HG03097 (cell line): ENCODE results near the gene PEPD.

Experiments used
- ATAC-seq: cut with Tn5 transposase; IDR thresholded peaks from one replicate; pipeline ENCODE4 v1.9.1; 2021; ENCODE audit not compliant: unreplicated experiment, low FRiP score

Gene PEPD

GRCh38 chr19:33512580-33513137, 8.9 kb downstream of the PEPD start:
- no peak for ATAC-seq

GRCh38 chr19:33512021-33512420, 9.6 kb downstream of the PEPD start:
- ATAC-seq, result no peak

GRCh38 chr19:33511346-33511745, 10.2 kb downstream of the PEPD start:
- no peak for ATAC-seq

GRCh38 chr19:33510462-33511194, 11.0 kb downstream of the PEPD start:
- no peak for ATAC-seq

- ATAC-seq, result no peak
These were observed 11.8 kb downstream of the PEPD start for GRCh38 chr19:33509774-33510173.

- ATAC-seq, result no peak
These were observed 12.5 kb downstream of the PEPD start for GRCh38 chr19:33508941-33509614.

GRCh38 chr19:33508431-33508830, 13.2 kb downstream of the PEPD start:
- ATAC-seq, result no peak

- ATAC-seq, result no peak
These were observed 13.6 kb downstream of the PEPD start for GRCh38 chr19:33508009-33508408.

GRCh38 chr19:33507021-33507956, 14.3 kb downstream of the PEPD start:
- no peak for ATAC-seq

GRCh38 chr19:33506498-33506897, 15.1 kb downstream of the PEPD start:
- no peak for ATAC-seq

GRCh38 chr19:33505823-33506222, 15.8 kb downstream of the PEPD start:
- ATAC-seq, result no peak

GRCh38 chr19:33505148-33505547, 16.4 kb downstream of the PEPD start:
- ATAC-seq, result no peak

- ATAC-seq, result no peak
These were observed 17.5 kb downstream of the PEPD start for GRCh38 chr19:33504058-33504444.

- no peak for ATAC-seq
These were observed 18.0 kb downstream of the PEPD start for GRCh38 chr19:33503433-33504057.

- ATAC-seq, result no peak
These were observed 18.6 kb downstream of the PEPD start for GRCh38 chr19:33503030-33503429.

- ATAC-seq, result no peak
These were observed 19.1 kb downstream of the PEPD start for GRCh38 chr19:33502521-33502920.

GRCh38 chr19:33501693-33502356, 19.8 kb downstream of the PEPD start:
- no peak for ATAC-seq

GRCh38 chr19:33500991-33501390, 20.6 kb downstream of the PEPD start:
- no peak for ATAC-seq

GRCh38 chr19:33500586-33500985, 21.0 kb downstream of the PEPD start:
- no peak for ATAC-seq
